Adipose tissue (tissue), 3 donors: ENCODE data around the gene CHODL. TPM values are rescaled to one million over a fixed set of nuclear protein-coding genes. Genes with fewer than 3 reads are reported as not detected.

Source experiments
- H3K27ac ChIP-seq: one replicate; pipeline ENCODE4 v1.5.1; 2013; ENCODE audit warnings: low read depth, low read length
- WGBS, 3 donors: extraction: QIAGEN DNeasy Blood & Tissue Kit; methylation state at CpG; one replicate each; pipeline ENCODE4 v1.1.7; 2013; 5-methylcytosine and 5-hydroxymethylcytosine counted together
- polyA plus RNA-seq, 3 donors: library from polyadenylated mRNA; stranded (reverse); fragments of 200-250 nt; gene quantifications; one replicate each; pipeline ENCODE4 v1.2.3, GENCODE V29; 2013
- donor health status: healthy with polysubstance abuse.
- donor health status: Bipolar disorder and iron deficiency.
- donor health status: healthy.

The CHODL gene, protein sequence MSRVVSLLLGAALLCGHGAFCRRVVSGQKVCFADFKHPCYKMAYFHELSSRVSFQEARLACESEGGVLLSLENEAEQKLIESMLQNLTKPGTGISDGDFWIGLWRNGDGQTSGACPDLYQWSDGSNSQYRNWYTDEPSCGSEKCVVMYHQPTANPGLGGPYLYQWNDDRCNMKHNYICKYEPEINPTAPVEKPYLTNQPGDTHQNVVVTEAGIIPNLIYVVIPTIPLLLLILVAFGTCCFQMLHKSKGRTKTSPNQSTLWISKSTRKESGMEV
- 1 to 10 TPM in 2 of 3 donors, under 1 TPM in 1; 0.26 to 2.0 (median 1.1) TPM for polyA plus RNA-seq

GRCh38 chr21:18244671-18245463 is at the start of gene CHODL:
Gene CHODL, plus strand, starts transcription at chr21:18244833. Its CDS starts 391 bp downstream, at chr21:18245224.
- WGBS, 3 donors, result 1 to 3% (median 2%) methylated on average over 68 to 72 of the region's 72 CpGs
- H3K27ac ChIP-seq, result no peak within 1 kb of the TSS

GRCh38 chr21:18204931-18205330 is 39.7 kb upstream of the CHODL start:
- no peak overlapping the region for H3K27ac ChIP-seq

DNA sequence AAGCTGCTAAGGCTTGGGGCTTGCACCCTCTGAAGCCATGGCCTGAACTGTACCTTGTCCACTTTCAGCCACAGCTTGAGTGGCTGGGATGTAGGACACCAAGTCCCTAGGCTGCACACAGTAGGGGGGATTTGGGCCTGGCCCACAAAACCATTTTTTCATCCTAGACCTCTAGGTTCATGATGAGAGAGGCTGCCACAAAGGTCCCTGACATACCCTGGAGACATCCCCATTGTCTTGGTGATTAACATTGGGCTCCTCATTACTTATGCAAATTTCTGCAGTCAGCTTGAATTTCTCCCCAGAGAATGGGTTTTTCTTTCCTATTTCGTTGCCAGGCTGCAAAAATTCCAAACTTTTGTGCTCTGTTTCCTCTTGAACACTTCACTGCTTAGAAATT is 26.3 kb upstream of the CHODL start:
- 45 to 51% (median 47%) methylated on average over 1 of the region's 1 CpG for WGBS, 3 donors
- H3K27ac ChIP-seq, result no peak overlapping the region

More at GRCh38 chr21:18204931-18205330, 39.7 kb upstream of the CHODL start:
- WGBS, 3 donors, result 76 to 95% (median 91%) methylated on average over 1 of the region's 1 CpG

- no peak overlapping the region for H3K27ac ChIP-seq
Measured at GRCh38 chr21:18220498-18220897, 24.1 kb upstream of the CHODL start.

GRCh38 chr21:18222346-18222745 is 22.3 kb upstream of the CHODL start:
- H3K27ac ChIP-seq, result no peak overlapping the region
- 52 to 56% (median 56%) methylated on average over 1 of the region's 1 CpG for WGBS, 3 donors

GRCh38 chr21:18228060-18228739 is 16.4 kb upstream of the CHODL start:
- 66 to 75% (median 69%) methylated on average over 5 of the region's 5 CpGs for WGBS, 3 donors
- no peak overlapping the region for H3K27ac ChIP-seq

DNA sequence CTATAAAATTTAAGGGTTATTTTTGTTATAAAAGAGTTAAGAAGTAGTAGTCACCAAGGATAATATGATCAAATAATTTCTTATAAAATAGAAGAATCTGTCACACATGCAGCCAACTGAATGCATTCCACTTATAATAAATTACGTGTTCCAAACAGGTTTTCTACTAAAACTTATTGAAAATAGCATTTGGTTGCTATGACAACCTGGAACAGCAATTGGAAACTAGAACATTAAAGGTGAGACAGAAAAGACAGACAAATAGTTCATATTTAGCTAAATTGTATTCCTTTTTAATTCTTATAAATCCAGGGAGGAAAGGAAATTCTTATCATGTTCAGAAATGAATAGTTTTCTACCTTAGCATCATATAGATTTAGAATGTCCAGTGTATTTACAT is 9.1 kb upstream of the CHODL start:
- H3K27ac ChIP-seq, result no peak overlapping the region
- 74 to 85% (median 79%) methylated on average over 1 of the region's 1 CpG for WGBS, 3 donors

DNA sequence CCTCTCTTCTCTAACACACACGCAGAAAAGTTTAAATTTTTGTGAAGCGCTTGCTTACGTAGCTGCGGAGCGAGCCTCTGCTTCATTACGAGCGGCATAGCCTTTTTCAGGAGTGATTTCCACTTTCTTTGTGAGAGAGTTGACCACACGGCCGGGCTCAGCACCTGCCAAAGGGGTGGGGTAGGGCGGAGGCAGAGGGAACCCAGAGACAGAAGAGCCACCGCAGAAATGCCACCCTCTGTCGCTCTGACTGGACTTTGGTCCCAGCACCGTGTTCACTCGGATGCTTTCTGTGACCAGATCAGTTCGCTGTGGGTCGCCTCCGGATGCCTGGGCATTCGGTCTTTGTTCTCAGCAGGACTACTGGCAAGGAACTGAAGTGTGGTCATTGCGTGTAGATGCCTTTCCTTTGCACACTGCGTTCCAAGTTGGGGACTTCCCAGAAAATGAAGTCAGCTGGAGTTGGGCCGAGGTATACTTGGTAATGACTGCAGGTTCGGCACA is 883 bp downstream of the CHODL start:
- H3K27ac ChIP-seq, result no peak overlapping the region
- WGBS, 3 donors, result 6 to 9% (median 8%) methylated on average over 22 of the region's 22 CpGs

GRCh38 chr21:18248171-18248570 is 3.5 kb downstream of the CHODL start:
- no peak overlapping the region for H3K27ac ChIP-seq
- WGBS, 3 donors, result 55 to 86% (median 83%) methylated on average over 1 of the region's 1 CpG

- H3K27ac ChIP-seq, result no peak overlapping the region
- 43 to 76% (median 74%) methylated on average over 2 of the region's 2 CpGs for WGBS, 3 donors
Measured at GRCh38 chr21:18249672-18250071, 5.0 kb downstream of the CHODL start.

DNA sequence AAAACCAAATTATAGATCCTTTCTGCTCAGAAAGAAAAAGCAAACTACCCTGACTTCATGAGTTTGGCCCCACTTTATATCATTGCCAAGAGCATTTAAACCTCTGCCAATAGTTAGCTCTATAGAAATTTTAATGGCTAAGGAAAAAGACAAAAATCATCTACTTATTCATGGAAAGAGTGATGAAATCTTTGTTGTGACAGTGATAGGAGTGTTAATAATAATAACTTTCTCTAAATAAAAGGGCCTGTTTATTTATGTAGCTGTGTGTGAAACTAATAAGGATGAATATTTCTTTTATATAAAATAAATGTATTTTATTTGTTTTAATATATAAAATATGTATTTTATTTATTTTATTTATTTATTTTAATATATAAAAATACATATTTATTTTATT is 6.4 kb downstream of the CHODL start:
- no peak overlapping the region for H3K27ac ChIP-seq

GRCh38 chr21:18252256-18252655 is 7.6 kb downstream of the CHODL start:
- H3K27ac ChIP-seq, result no peak overlapping the region
- 49 to 55% (median 54%) methylated on average over 4 of the region's 4 CpGs for WGBS, 3 donors

DNA sequence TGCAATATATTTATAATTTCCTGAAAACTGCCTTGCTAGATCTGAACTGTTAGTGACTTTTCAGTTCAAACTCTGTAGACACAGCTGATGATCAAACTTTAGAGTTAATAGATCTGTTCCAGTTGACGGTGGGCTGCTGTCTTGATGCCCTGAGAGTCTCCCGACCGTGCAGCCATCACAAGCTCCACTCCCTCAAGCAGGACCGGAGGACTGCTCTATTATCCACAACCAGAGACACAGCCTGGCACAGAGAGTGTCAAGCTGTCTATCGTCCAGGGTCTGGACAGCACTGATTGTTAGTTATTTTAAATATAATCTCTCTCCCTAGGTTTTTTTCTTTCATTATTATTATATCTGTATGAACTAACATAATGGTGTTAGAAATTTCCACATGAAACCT is 8.0 kb downstream of the CHODL start:
- no peak overlapping the region for H3K27ac ChIP-seq
- 51 to 60% (median 58%) methylated on average over 5 of the region's 5 CpGs for WGBS, 3 donors

- WGBS, 3 donors, result 49 to 57% (median 55%) methylated on average over 2 of the region's 2 CpGs
- no peak overlapping the region for H3K27ac ChIP-seq
Measured at GRCh38 chr21:18253221-18253620, 8.6 kb downstream of the CHODL start.

GRCh38 chr21:18253799-18254198 is 9.2 kb downstream of the CHODL start:
- no peak overlapping the region for H3K27ac ChIP-seq
- WGBS, 3 donors, result 59 to 76% (median 65%) methylated on average over 2 of the region's 2 CpGs

DNA sequence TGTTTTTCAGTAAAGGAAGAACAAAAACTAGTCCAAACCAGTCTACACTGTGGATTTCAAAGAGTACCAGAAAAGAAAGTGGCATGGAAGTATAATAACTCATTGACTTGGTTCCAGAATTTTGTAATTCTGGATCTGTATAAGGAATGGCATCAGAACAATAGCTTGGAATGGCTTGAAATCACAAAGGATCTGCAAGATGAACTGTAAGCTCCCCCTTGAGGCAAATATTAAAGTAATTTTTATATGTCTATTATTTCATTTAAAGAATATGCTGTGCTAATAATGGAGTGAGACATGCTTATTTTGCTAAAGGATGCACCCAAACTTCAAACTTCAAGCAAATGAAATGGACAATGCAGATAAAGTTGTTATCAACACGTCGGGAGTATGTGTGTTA is 21.3 kb downstream of the CHODL start:
- no peak overlapping the region for H3K27ac ChIP-seq

GRCh38 chr21:18267496-18267895 is 22.9 kb downstream of the CHODL start:
- WGBS, 3 donors, result 65 to 93% (median 86%) methylated on average over 1 of the region's 1 CpG
- no peak overlapping the region for H3K27ac ChIP-seq

More for the DNA sequence above, 21.3 kb downstream of the CHODL start:
- 67 to 84% (median 83%) methylated on average over 2 of the region's 2 CpGs for WGBS, 3 donors

DNA sequence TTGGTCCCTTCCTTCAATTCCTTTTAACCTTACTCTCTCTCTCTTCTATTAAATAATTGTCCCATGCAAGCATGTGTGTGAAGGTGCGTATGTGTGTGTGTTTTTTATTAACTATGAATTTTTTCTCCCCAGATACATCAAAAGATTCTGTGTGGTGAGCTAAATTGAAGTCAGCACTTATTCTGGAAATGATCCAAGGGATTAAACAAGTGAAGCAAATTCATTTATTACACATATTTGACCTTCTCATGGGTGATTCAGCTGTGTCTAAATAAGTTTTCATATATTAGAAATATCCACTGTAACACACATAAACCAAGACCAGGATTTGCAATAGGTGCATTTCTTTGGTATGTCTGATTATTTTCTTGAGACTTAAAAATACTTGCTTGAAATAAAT is 24.3 kb downstream of the CHODL start:
- H3K27ac ChIP-seq, result no peak overlapping the region
- WGBS, 3 donors, result 82 to 94% (median 93%) methylated on average over 1 of the region's 1 CpG

DNA sequence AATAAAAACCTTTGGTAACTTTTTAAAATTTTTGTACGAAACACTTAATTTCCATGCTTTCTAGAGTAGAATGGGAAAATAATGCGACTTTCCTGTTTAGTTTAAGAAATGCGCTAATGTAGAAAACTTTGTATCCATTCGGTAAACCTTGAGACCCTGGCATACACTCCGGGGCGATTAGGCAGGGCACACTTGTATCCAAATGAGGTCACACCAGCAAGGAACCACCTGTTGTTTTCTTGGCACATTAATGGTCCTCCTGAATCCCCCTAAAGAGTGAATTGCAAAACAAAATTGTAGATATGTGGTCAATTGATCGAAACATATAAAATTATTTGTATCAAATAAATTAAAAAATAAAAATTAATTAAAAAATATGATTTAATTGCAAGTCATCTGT is 25.2 kb downstream of the CHODL start:
- no peak overlapping the region for H3K27ac ChIP-seq
- 85 to 88% (median 87%) methylated on average over 7 of the region's 7 CpGs for WGBS, 3 donors
